K562 (cell line): Measurements from ENCODE around the gene CACYBP. TPM values are rescaled to one million over a fixed set of nuclear protein-coding genes. Genes with fewer than 3 reads are reported as not detected.

ENCODE experiments used
- ATAC-seq: fragments of 200-7000 bp; cut with Tn5 transposase; 3 replicates; pipeline ENCODE4 v1.9.1; 2020; ENCODE audit warnings: moderate library complexity
- BruUV-seq: library from RNA; stranded (reverse); fragments of 400-500 nt; replicated peaks from 2 replicates; lab custom pipeline; 2021; lab: Mats Ljungman, UMichigan
- CTCF ChIA-PET: fragments of 300-600 bp; formaldehyde crosslinking; extraction: SDS; loops from one replicate; lab custom pipeline; 2021; ENCODE audit warnings: low intra/inter-chr PET ratio; lab: Yijun Ruan, JAX
- POLR2A ChIA-PET: fragments of 300-600, 350-650 bp; sonication (Branson Sonifier 250); formaldehyde crosslinking; extraction: SDS; loops from one replicate; lab custom pipeline; 2021; ENCODE audit warnings: antibody characterized with exemption, inconsistent platforms; lab: Yijun Ruan, JAX
- DNase-seq, 4 experiments: peaks; one replicate each; pipeline versions ENCODE4 v3.0.0 to v3.0.0-alpha.2; 2011 to 2018; ENCODE audit warnings: low spot score in 3 of 4, mixed read lengths in 3 of 4; ENCODE audit errors: extremely low read depth in 1 of 4
- FAIRE-seq: peaks from 2 replicates; lab custom pipeline; 2011; peaks lifted over from hg19 to GRCh38; lab: Jason Lieb, UNC
- H2AFZ ChIP-seq: 2 replicates; pipeline ENCODE4 v1.6.0; 2011; ENCODE audit warnings: low read depth, low read length, control low read depth, inconsistent platforms
- H3K27ac ChIP-seq: fragments of 200-600 bp; 3 replicates; pipeline ENCODE4 v1.8.0; 2011; ENCODE audit warnings: low read depth, mild to moderate bottlenecking, control low read depth, inconsistent platforms, low read length, moderate library complexity, mixed read lengths; ENCODE audit errors: extremely low read depth
- H3K27me3 ChIP-seq, 2 experiments: fragments of 300-600 bp in 1 of 2; 2 replicates in 1 of 2; 3 replicates in 1 of 2; pipeline versions ENCODE4 v1.6.0 to v1.8.0; 2011; ENCODE audit warnings: inconsistent platforms in 2 of 2, low read length in 2 of 2, mild to moderate bottlenecking in 1 of 2, mixed read lengths in 1 of 2, moderate library complexity in 1 of 2; ENCODE audit not compliant: control insufficient read depth in 2 of 2, insufficient read depth in 2 of 2
- H3K36me3 ChIP-seq: fragments of 300-600 bp; 3 replicates; pipeline ENCODE4 v1.8.0; 2011; ENCODE audit warnings: mild to moderate bottlenecking, low read length, inconsistent platforms; ENCODE audit not compliant: control insufficient read depth, insufficient read depth
- H3K4me1 ChIP-seq, 2 experiments: fragments of 200-600 bp in 1 of 2; replicated peaks in 1 of 2; 2 replicates in 1 of 2; 3 replicates in 1 of 2; pipeline versions ENCODE4 v1.5.1 to v1.8.0; 2011; ENCODE audit warnings: inconsistent platforms in 2 of 2, low read length in 2 of 2, mild to moderate bottlenecking in 1 of 2, mixed read lengths in 1 of 2, moderate library complexity in 1 of 2; ENCODE audit not compliant: control insufficient read depth in 2 of 2, insufficient read depth in 2 of 2
- H3K4me2 ChIP-seq: 2 replicates; pipeline ENCODE4 v1.6.1; 2011; ENCODE audit warnings: low read length, control low read depth, inconsistent platforms, mixed read lengths; ENCODE audit not compliant: insufficient read depth
- H3K4me3 ChIP-seq: fragments of 200-600 bp; sonication (generic), shearing (Covaris generic); 2 replicates; pipeline ENCODE4 v1.5.1; 2016; ENCODE audit warnings: control low read depth, inconsistent platforms
- H3K79me2 ChIP-seq: fragments of 200-600 bp; 3 replicates; pipeline ENCODE4 v1.8.0; 2011; ENCODE audit warnings: low read length, inconsistent platforms; ENCODE audit not compliant: control insufficient read depth, insufficient read depth
- H3K9ac ChIP-seq, 2 experiments: 2 replicates each; pipeline versions ENCODE4 v1.6.0 to v1.6.1; 2011; ENCODE audit warnings: low read depth in 2 of 2, low read length in 2 of 2, control low read depth in 1 of 2, inconsistent platforms in 1 of 2, mild to moderate bottlenecking in 1 of 2, mixed read lengths in 1 of 2; ENCODE audit not compliant: insufficient read depth in 1 of 2
- H3K9me1 ChIP-seq: one replicate; pipeline ENCODE4 v1.6.0; 2011; ENCODE audit warnings: inconsistent platforms, mild to moderate bottlenecking, low read length, moderate library complexity; ENCODE audit not compliant: control insufficient read depth, insufficient read depth
- H3K9me3 ChIP-seq: replicated peaks from 2 replicates; pipeline ENCODE4 v1.5.1; 2011; ENCODE audit warnings: low read depth, low read length, inconsistent platforms; ENCODE audit not compliant: control insufficient read depth, insufficient read depth
- H4K20me1 ChIP-seq: replicated peaks from 2 replicates; pipeline ENCODE4 v1.6.1; 2011; ENCODE audit warnings: low read length, inconsistent platforms, mixed read lengths; ENCODE audit not compliant: control insufficient read depth, insufficient read depth
- CBX2 ChIP-seq: fragments of 200-600 bp; sonication (generic); IDR thresholded peaks from one replicate; pipeline ENCODE4 v1.6.1; 2012; ENCODE audit warnings: mild to moderate bottlenecking, low read length, inconsistent platforms; ENCODE audit not compliant: insufficient read depth, poor library complexity, severe bottlenecking
- CXXC5 ChIP-seq: fragments of 250-450 bp; sonication (Bioruptor Pico); IDR thresholded peaks from 2 replicates; pipeline ENCODE4 v1.8.0; 2022; ENCODE audit warnings: inconsistent platforms, mild to moderate bottlenecking, moderate library complexity
- EP400 ChIP-seq: fragments of 450-650 bp; IDR thresholded peaks from 2 replicates; pipeline ENCODE4 v1.6.1; 2017; ENCODE audit warnings: antibody characterized with exemption, mild to moderate bottlenecking, moderate library complexity
- ESRRA ChIP-seq: fragments of 450-650 bp; IDR thresholded peaks from 2 replicates; pipeline ENCODE4 v1.6.1; 2014; ENCODE audit warnings: low read depth, mild to moderate bottlenecking, moderate library complexity, borderline replicate concordance
- FOXA3 ChIP-seq, 2 experiments: fragments of 450-650 bp in 1 of 2; sonication (generic) in 1 of 2; formaldehyde crosslinking; IDR thresholded peaks in 1 of 2; conservative IDR thresholded peaks in 1 of 2; 2 replicates each; pipeline versions ENCODE4 v1.4.0 to v1.8.0; 2020 to 2022; ENCODE audit warnings: mild to moderate bottlenecking in 2 of 2, missing genetic modification reagents in 1 of 2
- HDAC2 ChIP-seq: fragments of 450-650 bp; IDR thresholded peaks from 2 replicates; pipeline ENCODE4 v1.6.1; 2016; ENCODE audit warnings: mild to moderate bottlenecking
- HSF4 ChIP-seq: fragments of 250-450 bp; sonication (Bioruptor Pico); IDR thresholded peaks from 2 replicates; pipeline ENCODE4 v2.1.2; 2022; ENCODE audit warnings: mild to moderate bottlenecking, moderate library complexity, borderline replicate concordance
- MLX ChIP-seq, 2 experiments: fragments of 450-650 bp in 1 of 2; sonication (generic) in 1 of 2; formaldehyde crosslinking; conservative IDR thresholded peaks; 2 replicates each; pipeline versions ENCODE4 v1.4.0 to v1.8.1; 2020 to 2022; ENCODE audit warnings: mild to moderate bottlenecking in 1 of 2, missing genetic modification reagents in 1 of 2
- NR2C1 ChIP-seq, 2 experiments: fragments of 450-650 bp; IDR thresholded peaks; 2 replicates each; pipeline ENCODE4 v1.6.1; 2017; ENCODE audit warnings: mild to moderate bottlenecking in 2 of 2, antibody characterized with exemption in 1 of 2, inconsistent platforms in 1 of 2, missing compliant biosample characterization in 1 of 2, missing genetic modification characterization in 1 of 2
- PHB2 ChIP-seq: fragments of 450-650 bp; IDR thresholded peaks from 2 replicates; pipeline ENCODE4 v1.6.1; 2017; ENCODE audit warnings: low read depth
- PKNOX1 ChIP-seq: fragments of 450-650 bp; IDR thresholded peaks from 2 replicates; pipeline ENCODE4 v1.6.1; 2016
- RBBP5 ChIP-seq: fragments of 200-600 bp; sonication (generic); IDR thresholded peaks from 2 replicates; pipeline ENCODE4 v1.6.1; 2012; ENCODE audit warnings: borderline replicate concordance, mild to moderate bottlenecking, low read length, control low read depth, inconsistent platforms; ENCODE audit not compliant: insufficient read depth, poor library complexity, severe bottlenecking
- SAFB2 ChIP-seq: fragments of 200-400 bp; formaldehyde crosslinking; IDR thresholded peaks from 2 replicates; pipeline ENCODE4 v1.6.1; 2018; ENCODE audit warnings: borderline replicate concordance, low read length, low read depth, moderate library complexity; ENCODE audit not compliant: severe bottlenecking
- SPI1 ChIP-seq: IDR thresholded peaks from 2 replicates; pipeline ENCODE4 v1.6.1; 2011; ENCODE audit warnings: low read depth, low read length, control low read depth, borderline replicate concordance
- ZHX1 ChIP-seq: fragments of 150-350 bp; conservative IDR thresholded peaks from 2 replicates; pipeline ENCODE4 v1.6.1; 2014; ENCODE audit warnings: low read length
- ZZZ3 ChIP-seq: fragments of 450-650 bp; IDR thresholded peaks from 2 replicates; pipeline ENCODE4 v1.6.1; 2016; ENCODE audit warnings: antibody characterized with exemption, mild to moderate bottlenecking, moderate library complexity
- WGBS: fragments of 100-300 bp; shearing (Covaris generic); methylation state at CpG from one replicate; pipeline ENCODE4 v1.1.6; 2016; ENCODE audit warnings: low coverage, mixed read lengths; ENCODE audit not compliant: insufficient coverage; ENCODE audit errors: missing lambda C conversion rate; 5-methylcytosine and 5-hydroxymethylcytosine counted together
- in situ Hi-C: fragments of 300-500 bp; cut with MboI; formaldehyde crosslinking; loops from 4 replicates; pipeline ENCODE4 v1.15.0; 2018; ENCODE audit warnings: inconsistent platforms, mixed read lengths
- intact Hi-C: fragments of 100-400 bp; cut with micrococcal nuclease; formaldehyde crosslinking; loops from 2 replicates; pipeline ENCODE4 v1.14.2; 2022
- polyA plus RNA-seq, 8 experiments: library from polyadenylated mRNA; depleted of rRNA in 4 of 8; stranded (reverse) in 5 of 8; unstranded in 3 of 8; fragments of >200 nt; fragmentation: Nextera tagmentation in 2 of 8; fragmentation: Illumina TruSeq in 1 of 8; extraction: Ambion mirVana in 2 of 8; extraction: Trizol in 1 of 8; gene quantifications; 2 replicates each; pipeline versions ENCODE4 v1.2.1 to v1.2.3, GENCODE V29; 2011 to 2014; ENCODE audit warnings: inconsistent platforms in 1 of 8, missing spikeins in 1 of 8
- total RNA-seq, 7 experiments: library from RNA; depleted of rRNA in 6 of 7; stranded (reverse); fragments of >200 nt in 6 of 7; fragmentation: Illumina TruSeq in 2 of 7; extraction: Trizol in 2 of 7; gene quantifications; 2 replicates each; pipeline versions ENCODE4 v1.2.1 to v1.2.3, GENCODE V29; 2011 to 2021; ENCODE audit warnings: low replicate concordance in 1 of 7

Gene CACYBP
- total and polyA plus RNA-seq, 9 of the 15 experiments (the other 6 are each of a cell fraction or from before 2014, with no cell fraction given): 147 to 1,576 (median 488) TPM

GRCh38 chr1:174968750-174969244 lies 30.9 kb upstream of the CACYBP start:
- Histone ChIP-seq H3K27me3 (no peaks in the 10 kb centered on the region), H3K9me1 (no peaks in the 10 kb centered on the region), H3K4me3 (no peak overlapping the region), H3K4me1 (peaks cover 3 to 59% of the 10 kb centered on the region in 2 experiments; a peak in 4 of 5 replicates), H3K9me3 (no peaks in the 10 kb centered on the region), H3K9ac (no peak overlapping the region), H2AFZ (peak overlapping the region; percentile 47; the same call in 1 of the 2 replicates), H3K27ac (peak overlapping the region; percentile 40; the same call in 1 of the 3 replicates), H3K4me2 (peak overlapping the region; percentile 4; the same call in 1 of the 2 replicates), H4K20me1 (no peaks in the 10 kb centered on the region), H3K36me3 (peaks cover 10% of the 10 kb centered on the region; the same call in 2 of the 3 replicates), H3K79me2 (peaks cover 4% of the 10 kb centered on the region; the same call in 1 of the 3 replicates)
- ATAC-seq: no peak
- POLR2A ChIA-PET: interaction anchor here (0.7 kb wide), 1 partner anchor 220 kb away, joined by 3 read pairs; no protein-coding TSS in a partner anchor
- in situ Hi-C loops (no loop called here), intact Hi-C loops (no loop called here)
- no TSS peak for BruUV-seq
- DNase-seq: peak in 2 of 4 experiments; percentile 36 to 57
- WGBS: 32% methylated on average over 5 of the region's 5 CpGs
- CTCF ChIA-PET: no interaction called here
- no peak for FAIRE-seq
- TF ChIP-seq SPI1 (no peak), PHB2 (no peak), EP400 (no peak), NR2C1 (IDR thresholded peaks at IDR 0.05) (peak; percentile 59; the same call in 1 of the 2 replicates), NR2C1 (tag; IDR thresholded peaks at IDR 0.05) (peak; percentile 65), CXXC5 (CRISPR knock-in tag) (peak; percentile 23; the same call in 1 of the 2 replicates), HDAC2 (no peak), CBX2 (no peak), SAFB2 (no peak), ESRRA (peak; percentile 23; the same call in 1 of the 2 replicates), PKNOX1 (0 out of 2 replicates have a peak, but pooled peaks have one; percentile 29), MLX (CRISPR knock-in tag; conservative IDR thresholded peaks at IDR 0.05) (no peak), ZHX1 (no peak), RBBP5 (no peak), ZZZ3 (no peak), FOXA3 (CRISPR knock-in tag; conservative IDR thresholded peaks at IDR 0.05 in 1 of 2, IDR thresholded peaks at IDR 0.05 in 1 of 2) (0 out of 4 replicates have a peak, but pooled peaks of 1 of the 2 experiments have one; percentile 18), HSF4 (CRISPR knock-in tag) (no peak)
